HepG2 (cell line): ENCODE results near the gene CCSER2. TPM values are rescaled to one million over a fixed set of nuclear protein-coding genes. Genes with fewer than 3 reads are reported as not detected.

Experiments
- ARHGAP35 ChIP-seq: sonication (generic); formaldehyde crosslinking; IDR thresholded peaks from 2 replicates; pipeline ENCODE4 v1.9.0; 2022; ENCODE audit warnings: mild to moderate bottlenecking, inconsistent platforms, moderate library complexity, missing genetic modification reagents, borderline replicate concordance
- ARID3A ChIP-seq: IDR thresholded peaks from 2 replicates; pipeline ENCODE4 v1.6.1; 2012; ENCODE audit warnings: low read depth, low read length, improper control_type of control experiment
- ATF4 ChIP-seq, 2 experiments: fragments of 450-650 bp in 1 of 2; sonication (generic) in 1 of 2; formaldehyde crosslinking; IDR thresholded peaks; 2 replicates each; pipeline versions ENCODE4 v1.5.0 to v1.8.0; 2020 to 2022; ENCODE audit warnings: mild to moderate bottlenecking in 1 of 2, missing genetic modification reagents in 1 of 2
- BRCA1 ChIP-seq: sonication (generic); formaldehyde crosslinking; IDR thresholded peaks from 2 replicates; pipeline ENCODE4 v1.4.0; 2020; ENCODE audit warnings: missing genetic modification reagents
- DRAP1 ChIP-seq: IDR thresholded peaks from 2 replicates; pipeline ENCODE4 v1.6.1; 2016; ENCODE audit warnings: missing genetic modification reagents, missing compliant biosample characterization
- E2F5 ChIP-seq: sonication (generic); formaldehyde crosslinking; conservative IDR thresholded peaks from 2 replicates; pipeline ENCODE4 v1.4.0; 2020; ENCODE audit warnings: missing genetic modification reagents
- GATAD2A ChIP-seq: IDR thresholded peaks from 2 replicates; pipeline ENCODE4 v1.6.1; 2016
- IKZF1 ChIP-seq: fragments of 450-650 bp; IDR thresholded peaks from 2 replicates; pipeline ENCODE4 v1.7.1; 2016
- KDM5B ChIP-seq: sonication (generic); formaldehyde crosslinking; IDR thresholded peaks from 2 replicates; pipeline ENCODE4 v1.4.0; 2020; ENCODE audit warnings: missing genetic modification reagents, mild to moderate bottlenecking, borderline replicate concordance
- KDM6A ChIP-seq: IDR thresholded peaks from 2 replicates; pipeline ENCODE4 v1.6.1; 2016; ENCODE audit warnings: low read depth
- RAD21 ChIP-seq: fragments of 450-650 bp; formaldehyde crosslinking; IDR thresholded peaks from 2 replicates; pipeline ENCODE4 v1.5.0; 2020; ENCODE audit warnings: mild to moderate bottlenecking
- RFXANK ChIP-seq: IDR thresholded peaks from 2 replicates; pipeline ENCODE4 v1.6.1; 2016
- SMAD9 ChIP-seq: sonication (generic); formaldehyde crosslinking; IDR thresholded peaks from 2 replicates; pipeline ENCODE4 v1.5.1; 2020; ENCODE audit warnings: mild to moderate bottlenecking, missing genetic modification reagents
- SMC3 ChIP-seq: IDR thresholded peaks from 2 replicates; pipeline ENCODE4 v1.6.1; 2011; ENCODE audit warnings: low read length, improper control_type of control experiment
- SRSF4 ChIP-seq: fragments of 200-400 bp; formaldehyde crosslinking; IDR thresholded peaks from one replicate; pipeline ENCODE4 v1.6.1; 2018; ENCODE audit warnings: mild to moderate bottlenecking, low read depth, low read length, moderate library complexity; ENCODE audit not compliant: poor library complexity, severe bottlenecking
- TIGD3 ChIP-seq: sonication (generic); formaldehyde crosslinking; IDR thresholded peaks from 2 replicates; pipeline ENCODE4 v1.5.1; 2020; ENCODE audit warnings: mild to moderate bottlenecking, missing genetic modification reagents, borderline replicate concordance
- ZBTB10 ChIP-seq: sonication (generic); formaldehyde crosslinking; IDR thresholded peaks from 2 replicates; pipeline ENCODE4 v1.4.0; 2020; ENCODE audit warnings: missing genetic modification reagents, borderline replicate concordance
- ZNF333 ChIP-seq: sonication (generic); formaldehyde crosslinking; IDR thresholded peaks from 2 replicates; pipeline ENCODE4 v1.4.0; 2020; ENCODE audit warnings: mild to moderate bottlenecking, missing genetic modification reagents, borderline replicate concordance
- ZNF432 ChIP-seq: sonication (generic); formaldehyde crosslinking; IDR thresholded peaks from 2 replicates; pipeline ENCODE4 v1.5.0; 2020; ENCODE audit warnings: missing genetic modification reagents, mild to moderate bottlenecking, borderline replicate concordance
- ZNF496 ChIP-seq: sonication (generic); formaldehyde crosslinking; IDR thresholded peaks from 2 replicates; pipeline ENCODE4 v1.8.1; 2023; ENCODE audit warnings: mild to moderate bottlenecking, moderate library complexity, missing genetic modification reagents; ENCODE audit not compliant: insufficient replicate concordance
- ZNF547 ChIP-seq: sonication (generic); formaldehyde crosslinking; IDR thresholded peaks from 2 replicates; pipeline ENCODE4 v1.5.1; 2020; ENCODE audit warnings: mild to moderate bottlenecking, missing genetic modification reagents
- polyA plus RNA-seq, 8 experiments: library from polyadenylated mRNA; depleted of rRNA in 3 of 8; stranded (reverse) in 7 of 8; unstranded in 1 of 8; fragments of >200 nt; fragmentation: Illumina TruSeq in 4 of 8; extraction: Trizol in 4 of 8; gene quantifications; 2 replicates each; pipeline versions ENCODE4 v1.2.1 to v1.2.3, GENCODE V29; 2011 to 2016; ENCODE audit warnings: low read depth in 4 of 8, missing spikeins in 1 of 8, mixed read lengths in 1 of 8; ENCODE audit not compliant: insufficient read depth in 1 of 8
- total RNA-seq, 5 experiments: library from RNA; depleted of rRNA; stranded (reverse); fragments of >200 nt; fragmentation: Illumina TruSeq; extraction: Trizol; gene quantifications; 2 replicates each; pipeline ENCODE4 v1.2.3, GENCODE V29; 2016; ENCODE audit warnings: low read depth in 1 of 5

The CCSER2 gene
- total and polyA plus RNA-seq, 2 of the 13 experiments (the other 11 are each of a cell fraction or from before 2014, with no cell fraction given): 13.3 to 17.2 TPM

GRCh38 chr10:84429926-84430520 lies 101.6 kb downstream of the CCSER2 start (continued):
- TF ChIP-seq ZBTB10 (CRISPR knock-in tag): no peak
- TF ChIP-seq ZNF432 (CRISPR knock-in tag): no peak
- TF ChIP-seq RAD21 (CRISPR knock-in tag): peak; percentile 60; the same call in 1 of the 2 replicates
- TF ChIP-seq ZNF547 (CRISPR knock-in tag): no peak
- TF ChIP-seq GATAD2A (CRISPR knock-in tag): peak; percentile 42; the same call in 1 of the 2 replicates
- no peak for TF ChIP-seq DRAP1 (CRISPR knock-in tag)
- TF ChIP-seq KDM5B: no peak
- TF ChIP-seq KDM6A (CRISPR knock-in tag): no peak
- no peak for TF ChIP-seq BRCA1 (CRISPR knock-in tag)
- TF ChIP-seq ZNF333 (CRISPR knock-in tag): no peak
- TF ChIP-seq SRSF4: no peak
- TF ChIP-seq E2F5 (CRISPR knock-in tag): no peak
- TF ChIP-seq ARHGAP35: no peak
- TF ChIP-seq TIGD3 (CRISPR knock-in tag): no peak
- no peak for TF ChIP-seq IKZF1
- TF ChIP-seq ZNF496 (CRISPR knock-in tag): no peak
- TF ChIP-seq SMC3: peak; percentile 91
- TF ChIP-seq RFXANK (CRISPR knock-in tag): no peak
- TF ChIP-seq ARID3A: no peak
- no peak for TF ChIP-seq ATF4 (CRISPR knock-in tag; IDR thresholded peaks at IDR 0.05)
- TF ChIP-seq SMAD9 (CRISPR knock-in tag): no peak
